ENCODE results near the gene NADSYN1.

GRCh38 chr11:71452199-71453036 lies 585 bp upstream of the NADSYN1 start:
- TF ChIP-seq CTCF (IDR thresholded peaks at IDR 0.05; ENCODE audit: insufficient read depth, low read depth, low read length) (no peak), EZH2 (IDR thresholded peaks at IDR 0.05; ENCODE audit: insufficient read depth, low read length) (no peak)

All from astrocyte (in vitro differentiated cells and primary cell).